Fibroblast of villous mesenchyme (primary cell): ENCODE results near the gene WNT4. TPM values are rescaled to one million over a fixed set of nuclear protein-coding genes. Genes with fewer than 3 reads are reported as not detected.

ENCODE experiments used
- DNase-seq: peaks from one replicate; pipeline ENCODE4 v3.0.0-alpha.2; 2010; ENCODE audit warnings: low read depth
- H3K4me3 ChIP-seq: 2 replicates; pipeline ENCODE4 v1.5.1; 2011; ENCODE audit warnings: low read depth, mild to moderate bottlenecking, low read length
- CTCF ChIP-seq: IDR thresholded peaks from 2 replicates; pipeline ENCODE4 v1.5.1; 2012; ENCODE audit warnings: low read depth, mild to moderate bottlenecking, low read length; ENCODE audit not compliant: insufficient read depth
- total RNA-seq: library from RNA; depleted of rRNA; stranded (reverse); fragments of >200 nt; gene quantifications from 2 replicates; pipeline ENCODE4 v1.2.3, GENCODE V29; 2012

The WNT4 gene
- total RNA-seq, 1 donor, result 0.43 TPM

- no peak for DNase-seq
- no peak overlapping the region for H3K4me3 ChIP-seq
- TF ChIP-seq CTCF, result no peak
Measured at GRCh38 chr1:22163564-22163963, 20.7 kb upstream of the WNT4 start.

DNA sequence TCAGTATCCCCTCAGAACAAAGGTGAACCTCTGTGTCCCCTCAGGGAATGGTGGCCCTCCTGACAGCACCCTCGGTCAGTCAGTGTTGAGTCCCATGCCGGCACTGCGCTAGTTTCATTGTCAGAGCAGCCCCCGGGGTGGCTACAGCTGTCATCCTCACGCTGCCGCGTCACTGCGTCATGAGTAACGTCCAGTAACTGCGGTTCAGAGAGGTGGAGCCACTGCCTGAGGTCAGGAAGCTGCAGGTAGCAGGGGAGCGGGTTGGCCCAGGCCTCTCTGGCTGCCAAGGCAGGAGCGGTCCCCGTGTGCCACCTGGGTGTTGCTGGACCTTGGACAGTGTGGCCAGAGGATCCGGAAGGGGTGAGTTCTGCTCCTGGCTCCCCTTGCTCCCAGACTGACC is 20.2 kb upstream of the WNT4 start:
- H3K4me3 ChIP-seq, result no peak overlapping the region
- no peak for TF ChIP-seq CTCF
- DNase-seq, result no peak

GRCh38 chr1:22159891-22160290 is 17.0 kb upstream of the WNT4 start:
- no peak for DNase-seq
- no peak overlapping the region for H3K4me3 ChIP-seq
- TF ChIP-seq CTCF, result no peak

- no peak for TF ChIP-seq CTCF
- DNase-seq, result no peak
- no peak overlapping the region for H3K4me3 ChIP-seq
Measured at GRCh38 chr1:22158654-22159053, 15.8 kb upstream of the WNT4 start.

GRCh38 chr1:22157359-22157966 is 14.6 kb upstream of the WNT4 start:
- DNase-seq, result no peak
- H3K4me3 ChIP-seq, result no peak overlapping the region
- no peak for TF ChIP-seq CTCF

GRCh38 chr1:22155517-22155916 is 12.6 kb upstream of the WNT4 start:
- H3K4me3 ChIP-seq, result no peak overlapping the region
- DNase-seq, result no peak
- no peak for TF ChIP-seq CTCF

- no peak for TF ChIP-seq CTCF
- no peak for DNase-seq
- H3K4me3 ChIP-seq, result no peak overlapping the region
Measured at GRCh38 chr1:22154626-22155025, 11.7 kb upstream of the WNT4 start.
